HG02571 (cell line): ENCODE results near the gene JAG2.
"Not testable (repeated sequence)": the region's sequence is repeated elsewhere in the genome, so short reads cannot be mapped to it uniquely, and the experiment has no call there.

Source experiments
- ATAC-seq: cut with Tn5 transposase; IDR thresholded peaks from one replicate; pipeline ENCODE4 v1.9.1; 2021; ENCODE audit warnings: mild to moderate bottlenecking, moderate library complexity; ENCODE audit not compliant: unreplicated experiment

JAG2 gene

DNA sequence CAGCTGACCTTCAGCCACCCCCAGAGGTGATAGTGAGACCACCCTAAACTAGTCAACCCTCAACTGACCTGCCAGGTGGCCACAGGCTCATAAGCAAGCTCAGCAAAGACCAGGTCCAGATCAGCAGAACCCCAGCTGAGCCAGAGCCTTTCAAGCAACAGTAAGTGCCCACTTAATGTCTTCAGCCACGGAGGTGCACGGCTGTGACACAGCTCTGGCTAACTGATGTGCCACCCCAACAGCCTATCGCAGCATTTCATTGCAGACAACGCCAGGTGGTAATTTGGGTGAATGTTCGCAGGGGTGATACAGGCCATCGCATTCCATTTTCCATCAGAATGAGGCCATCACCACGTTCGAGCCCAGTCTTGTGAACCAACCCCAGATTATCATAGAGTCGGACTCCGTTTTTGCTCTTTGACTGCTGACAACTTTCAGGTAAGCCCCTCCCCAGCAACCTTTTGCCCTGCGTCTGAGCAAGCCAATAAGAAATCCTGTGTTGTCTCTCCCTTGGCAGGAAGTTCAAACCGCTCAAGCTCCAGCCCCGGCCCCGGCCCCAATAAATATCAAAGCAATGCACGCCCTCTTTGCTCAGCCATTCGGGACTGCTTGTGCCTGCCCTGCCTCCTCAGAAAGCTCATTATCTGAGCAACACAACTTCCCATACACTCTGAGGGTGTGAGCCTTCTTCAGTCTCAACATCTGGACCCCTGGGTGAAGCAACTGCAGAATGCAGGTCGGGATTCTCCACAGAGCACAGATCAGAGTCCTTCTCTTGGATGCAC lies 44.4 kb downstream of the JAG2 start:
- ATAC-seq: no peak

DNA sequence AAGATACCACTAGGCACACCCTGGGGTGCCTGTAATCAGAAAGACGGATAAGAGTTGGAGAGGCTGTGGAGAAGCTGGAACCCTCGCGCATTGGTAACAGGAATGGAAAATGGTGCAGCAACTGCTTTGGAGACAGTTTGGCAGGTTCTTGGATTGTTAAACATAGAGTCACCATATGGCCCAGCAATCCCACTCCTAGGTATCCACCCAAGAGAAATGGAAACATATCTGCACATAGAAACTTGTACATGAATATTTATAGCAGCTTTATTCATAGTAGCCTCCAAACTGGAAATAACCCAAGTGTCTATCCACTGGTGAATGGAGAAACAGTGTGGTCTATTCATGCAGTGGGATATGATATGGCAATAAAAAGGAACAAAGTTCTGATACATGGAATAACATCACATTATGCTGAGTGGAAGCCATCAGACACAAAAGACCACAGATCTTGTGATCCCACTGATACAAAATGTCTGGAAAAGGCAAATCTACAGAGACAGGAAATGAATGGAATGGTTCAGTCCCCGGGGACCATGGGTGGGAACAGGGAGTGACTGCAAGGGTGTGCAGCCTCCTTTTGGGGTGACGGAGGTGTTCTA lies 45.4 kb downstream of the JAG2 start:
- ATAC-seq: no peak

DNA sequence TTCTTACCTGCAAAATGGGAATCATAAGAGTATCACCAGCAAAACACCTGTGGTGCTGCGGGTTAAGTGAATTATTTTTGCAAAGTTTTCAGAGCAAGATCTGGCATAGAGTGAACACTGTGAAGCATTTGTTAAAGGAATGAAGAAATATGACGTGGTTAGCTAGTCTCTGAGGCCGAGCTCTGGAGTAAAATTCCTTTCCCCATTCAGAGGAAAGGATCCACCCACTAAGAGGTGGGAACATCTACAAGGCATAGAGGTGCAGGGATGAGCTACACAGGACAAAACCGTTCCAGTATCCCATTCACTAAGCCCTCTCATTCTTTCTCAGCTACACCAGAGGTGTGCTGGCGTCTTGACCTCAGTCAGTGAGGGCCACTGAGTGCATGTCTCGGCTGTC lies 48.5 kb downstream of the JAG2 start:
- ATAC-seq: no peak

DNA sequence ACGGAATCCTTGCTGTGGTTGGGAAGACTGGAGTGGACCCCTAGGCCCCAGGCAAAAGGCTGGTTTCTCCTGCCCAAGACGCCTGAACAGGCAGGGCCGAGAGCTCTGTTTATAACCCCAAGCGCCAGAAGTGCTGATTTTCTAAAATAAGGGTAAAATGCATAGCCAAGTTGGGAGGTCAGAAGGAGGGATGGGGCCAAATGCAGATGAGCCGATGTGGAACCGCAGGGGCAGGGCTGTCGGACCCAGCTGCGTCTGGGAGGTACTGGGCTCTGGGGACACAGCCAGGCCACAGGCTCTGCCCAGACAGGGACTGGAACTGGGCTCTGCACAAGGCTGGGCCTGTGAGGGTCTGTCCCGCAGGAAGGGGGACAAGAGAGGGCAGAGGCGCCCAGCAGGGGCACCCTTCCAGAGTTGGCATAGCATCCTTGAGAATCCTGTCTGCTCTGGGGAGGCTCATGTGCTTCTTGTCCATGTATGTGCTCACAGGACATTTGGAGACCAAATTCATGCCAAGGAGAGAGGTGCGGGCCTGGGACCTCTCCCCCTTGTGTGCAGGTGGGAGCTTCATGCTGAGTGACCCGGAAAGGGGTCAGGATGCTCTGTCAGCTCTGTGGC lies 49.1 kb downstream of the JAG2 start:
- ATAC-seq: no peak

DNA sequence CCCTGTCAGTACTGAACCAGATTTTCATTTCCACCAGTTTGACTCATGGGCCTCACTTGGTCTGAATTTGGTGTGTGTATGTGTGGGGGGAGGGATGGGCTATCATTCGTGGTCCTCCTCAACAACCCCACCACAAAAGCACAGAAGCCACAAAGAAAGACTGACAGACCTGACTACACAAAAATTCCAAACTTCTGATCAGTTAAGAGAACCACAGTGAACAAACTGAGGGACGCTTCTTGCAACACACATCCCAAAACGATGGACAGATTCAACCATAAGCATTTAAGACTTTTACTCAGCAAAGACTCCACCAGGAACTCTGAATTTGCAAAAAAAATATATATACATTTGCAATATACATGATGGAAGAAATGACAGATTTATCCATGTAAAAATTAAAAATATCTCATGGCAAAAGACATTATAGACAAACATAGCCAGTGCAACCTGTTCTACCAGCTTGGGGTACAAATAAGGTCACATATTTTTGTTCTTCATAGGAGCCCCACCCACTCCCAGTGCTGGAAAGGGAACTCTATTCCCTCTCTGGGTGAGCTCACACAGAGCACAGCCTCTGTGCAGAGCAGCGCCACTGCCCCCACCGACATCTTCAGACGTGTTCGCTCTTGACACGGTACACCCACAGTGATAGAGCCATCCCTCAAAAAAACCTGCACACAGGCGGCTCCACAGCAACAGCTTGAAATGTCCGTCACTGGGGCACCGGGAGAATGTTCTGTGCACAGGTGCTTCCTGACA lies 49.7 kb downstream of the JAG2 start:
- no peak for ATAC-seq

DNA sequence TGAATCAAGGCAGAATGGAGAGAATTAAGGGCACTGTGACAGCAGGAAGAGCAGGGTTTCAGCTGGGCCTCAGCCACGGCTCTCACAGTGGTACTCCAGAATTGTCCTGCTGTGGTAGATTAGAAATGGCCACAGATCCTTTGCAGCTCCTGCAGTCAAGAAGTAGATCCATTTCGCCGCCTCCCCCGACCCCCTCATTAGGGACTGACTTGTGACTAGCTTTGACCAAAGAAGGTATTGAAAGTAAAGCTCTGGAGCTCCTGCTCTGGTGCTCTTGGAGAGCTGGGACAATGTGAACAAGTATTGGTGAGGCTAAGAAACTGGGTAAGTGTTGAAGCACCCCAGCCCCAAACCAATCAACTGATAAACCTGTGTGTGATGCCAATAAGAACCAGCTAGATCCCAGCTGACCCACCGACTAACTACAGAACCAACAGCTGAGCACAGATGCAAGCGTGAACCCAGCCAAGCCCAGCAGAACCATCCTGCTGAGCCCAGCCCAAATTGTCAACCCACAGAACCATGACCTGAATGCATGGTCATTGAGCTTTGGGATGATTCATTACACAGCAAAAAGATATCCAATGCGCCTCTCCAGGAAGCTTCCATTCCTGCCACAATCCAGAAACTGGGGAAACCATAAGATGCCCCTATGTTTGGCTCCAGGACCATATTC lies 50.7 kb downstream of the JAG2 start:
- ATAC-seq: no peak

DNA sequence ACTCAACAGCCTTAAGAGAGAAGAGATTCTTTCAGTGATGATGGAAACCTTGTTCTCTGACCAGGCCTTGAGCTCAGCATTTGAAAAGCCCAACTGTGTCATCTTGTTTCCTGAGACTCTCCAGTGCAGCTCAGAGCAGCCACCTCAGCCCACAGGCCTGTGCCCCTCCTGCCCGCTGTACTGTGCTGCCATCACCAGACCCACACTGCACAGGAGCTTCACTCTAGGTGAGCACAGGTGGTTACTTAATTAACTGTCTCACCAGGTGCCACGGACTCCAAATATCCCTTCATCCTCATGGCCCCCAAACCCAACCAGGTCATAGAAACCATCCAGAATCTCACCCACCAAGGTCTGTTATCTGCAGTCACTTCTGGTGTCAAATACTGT lies 51.3 kb downstream of the JAG2 start:
- ATAC-seq: no peak

DNA sequence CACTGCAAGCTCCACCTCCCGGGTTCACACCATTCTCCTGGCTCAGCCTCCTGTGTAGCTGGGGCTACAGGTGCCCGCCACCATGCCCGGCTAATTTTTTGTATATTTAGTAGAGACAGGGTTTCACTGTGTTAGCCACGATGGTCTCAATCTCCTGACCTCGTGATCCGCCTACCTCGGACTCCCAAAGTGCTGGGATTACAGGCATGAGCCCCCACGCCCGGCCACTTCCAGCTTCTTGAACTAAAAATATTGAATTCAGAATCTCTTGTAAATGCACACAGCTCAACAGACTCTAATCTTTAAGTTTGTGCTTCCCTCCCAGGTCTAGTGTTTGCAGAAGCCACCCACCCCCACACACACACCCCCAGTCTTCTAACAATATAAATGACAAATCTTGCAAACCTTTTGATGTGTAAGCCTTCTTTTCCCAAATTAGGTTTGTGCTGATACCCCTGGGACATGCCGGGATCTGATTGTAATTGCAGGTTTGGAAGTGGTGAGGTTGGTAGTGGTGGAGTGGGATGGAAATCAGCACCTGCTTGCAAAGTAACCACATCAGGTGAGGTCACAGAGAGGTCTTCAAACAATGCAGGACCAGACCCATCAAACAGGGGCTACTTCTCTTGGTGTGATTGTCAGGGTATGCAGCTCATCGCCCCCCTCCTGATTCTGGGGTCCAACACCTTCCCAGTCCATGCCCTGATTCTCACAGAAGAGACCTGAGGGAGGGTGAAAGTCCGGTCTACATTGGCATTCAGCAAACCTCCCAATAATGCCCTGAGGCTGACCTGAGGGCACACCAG lies 51.9 kb downstream of the JAG2 start:
- no peak for ATAC-seq

DNA sequence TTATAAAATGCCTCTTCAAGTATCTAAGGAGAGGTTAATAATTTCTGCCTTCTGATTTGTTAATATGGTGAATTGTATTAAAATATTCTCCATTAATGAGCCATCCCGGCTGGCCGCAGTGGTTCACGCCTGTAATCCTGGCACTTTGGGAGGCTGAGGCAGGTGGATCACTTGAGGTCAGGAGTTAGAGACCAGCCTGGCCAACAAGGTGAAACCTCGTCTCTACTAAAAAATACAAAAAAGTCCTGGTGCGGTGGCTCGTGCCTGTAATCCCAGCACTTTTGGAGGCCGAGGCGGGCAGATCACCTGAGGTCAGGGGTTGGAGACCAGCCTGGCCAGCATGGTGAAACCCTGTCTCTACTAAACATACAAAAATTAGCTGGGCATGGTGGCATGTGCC lies 59.3 kb downstream of the JAG2 start:
- ATAC-seq: not testable (repeated sequence)

DNA sequence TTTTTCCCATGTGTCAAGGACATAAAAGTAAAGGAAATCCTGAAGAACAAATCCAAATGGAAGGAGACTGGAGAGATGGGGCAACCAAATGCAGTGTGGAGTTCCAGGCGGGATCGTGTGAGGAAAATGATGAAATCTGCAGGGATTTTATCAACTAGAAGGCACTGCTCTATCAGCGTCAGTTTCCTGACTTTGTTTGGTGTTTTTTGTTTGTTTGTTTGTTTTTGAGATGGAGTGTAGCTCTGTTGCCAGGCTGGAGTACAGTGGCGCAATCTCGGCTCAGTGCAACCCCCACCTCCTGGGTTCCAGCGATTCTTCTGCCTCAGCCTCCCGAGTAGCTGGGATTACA lies 60.1 kb downstream of the JAG2 start:
- ATAC-seq: no peak

DNA sequence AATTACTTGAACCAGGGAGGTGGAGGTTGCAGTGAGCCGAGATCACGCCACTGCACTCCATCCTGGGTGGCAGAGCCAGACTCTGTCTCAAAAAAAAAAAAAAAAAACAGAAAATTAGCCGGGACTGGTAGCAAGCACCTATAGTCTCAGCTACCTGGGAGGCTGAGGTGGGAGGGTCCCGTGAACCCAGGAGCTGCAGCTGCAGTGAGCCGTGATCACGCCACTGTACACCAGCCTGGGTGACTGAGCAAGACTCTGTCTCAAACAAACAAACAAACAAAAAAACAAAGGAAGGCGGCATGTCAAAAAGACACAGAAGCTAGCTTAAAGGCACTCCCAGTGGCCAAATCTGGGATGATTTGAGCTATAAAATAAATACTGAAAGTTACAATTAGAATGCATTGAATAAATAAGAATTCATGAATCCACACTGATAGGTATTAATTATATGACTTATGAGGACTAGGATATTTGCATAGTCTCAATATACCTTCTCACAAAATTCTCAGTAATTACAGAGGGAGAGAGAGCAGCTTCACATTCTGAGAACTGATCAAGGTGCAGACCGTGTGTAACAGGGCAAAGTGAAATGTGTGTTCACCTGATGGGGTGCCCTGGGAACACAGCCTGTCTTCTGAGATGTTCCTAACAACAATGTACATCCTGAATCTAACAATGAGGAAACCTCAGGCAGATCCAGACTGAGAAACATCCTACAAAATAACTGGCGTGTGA lies 60.6 kb downstream of the JAG2 start:
- no peak for ATAC-seq

DNA sequence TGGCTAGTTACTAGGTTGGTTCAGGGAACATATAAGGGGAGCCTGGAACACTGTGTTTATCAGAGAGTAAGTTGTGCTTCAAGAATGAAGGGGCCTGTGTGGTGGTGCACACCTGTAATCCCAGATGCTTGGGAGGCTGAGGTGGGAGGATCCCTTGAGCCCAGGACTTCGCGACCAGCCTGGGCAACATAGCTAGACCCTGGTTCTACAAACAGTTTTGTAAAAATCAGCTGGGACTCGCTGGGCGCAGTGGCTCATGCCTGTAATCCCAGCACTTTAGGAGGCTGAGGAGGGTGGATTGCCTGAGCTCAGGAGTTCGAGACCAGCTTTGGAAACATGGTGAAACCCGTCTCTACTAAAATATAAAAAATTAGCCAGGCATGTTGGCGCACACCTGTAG lies 61.2 kb downstream of the JAG2 start:
- ATAC-seq: no peak

DNA sequence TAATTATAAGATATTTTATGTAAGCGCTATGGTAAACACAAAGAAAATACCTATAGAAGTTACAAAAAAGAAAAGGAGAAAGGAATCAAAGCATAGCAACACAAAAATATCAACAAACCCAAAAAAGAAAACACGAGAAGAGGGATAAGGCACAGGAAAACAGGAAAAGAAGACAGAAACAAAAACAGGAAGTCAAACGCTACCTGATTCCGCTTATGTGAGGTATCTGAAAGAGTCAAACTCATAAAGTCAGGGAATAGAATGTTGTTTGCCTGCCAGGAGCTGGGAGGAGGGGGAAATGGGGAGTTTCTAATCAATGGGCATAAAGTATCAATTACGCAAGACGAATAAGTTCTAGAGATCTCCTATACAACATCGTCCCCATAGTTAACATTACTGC lies 63.4 kb downstream of the JAG2 start:
- no peak for ATAC-seq

DNA sequence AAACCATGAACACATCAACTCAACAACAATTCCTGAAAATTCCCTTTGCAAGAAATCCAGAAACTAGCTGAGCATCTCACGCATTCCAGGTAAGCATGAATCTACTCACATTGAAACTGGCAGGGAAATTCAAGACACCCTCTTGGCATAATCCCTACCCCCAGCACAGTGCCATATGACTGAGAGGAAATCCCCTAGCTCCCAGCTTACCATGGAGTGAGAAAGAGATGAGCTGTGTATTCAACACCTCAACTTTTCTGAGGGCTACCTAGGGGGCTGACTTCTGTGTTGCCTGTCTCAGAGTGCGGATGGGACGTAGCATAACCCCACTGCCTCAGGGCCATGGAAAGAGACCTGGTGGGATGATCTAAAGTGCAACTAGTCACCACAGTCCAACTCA lies 65.7 kb downstream of the JAG2 start:
- no peak for ATAC-seq

DNA sequence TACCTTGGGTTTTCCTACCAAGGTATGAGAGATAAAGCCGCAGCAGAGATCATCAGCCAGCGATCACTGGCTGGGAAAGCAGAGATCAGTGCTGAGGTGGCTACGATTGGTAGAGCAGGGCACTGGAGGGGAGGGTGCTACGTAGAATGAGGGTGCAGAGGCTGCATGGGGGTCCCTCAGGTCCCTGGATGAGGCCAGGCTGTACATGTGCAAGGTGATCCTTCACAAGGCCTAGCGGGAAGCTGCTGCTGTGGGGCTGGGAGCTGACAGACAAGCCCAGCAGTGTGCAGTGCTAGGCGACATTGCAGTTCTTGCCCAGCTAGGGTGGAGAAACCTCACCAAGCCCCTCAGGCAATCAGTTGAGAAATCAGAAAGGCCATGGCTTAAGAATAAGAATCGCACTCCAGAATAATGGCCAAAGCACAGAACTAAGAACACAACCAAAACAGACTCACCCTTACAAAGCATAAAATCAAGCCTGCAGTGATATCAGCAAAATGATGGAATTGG lies 66.2 kb downstream of the JAG2 start:
- no peak for ATAC-seq

DNA sequence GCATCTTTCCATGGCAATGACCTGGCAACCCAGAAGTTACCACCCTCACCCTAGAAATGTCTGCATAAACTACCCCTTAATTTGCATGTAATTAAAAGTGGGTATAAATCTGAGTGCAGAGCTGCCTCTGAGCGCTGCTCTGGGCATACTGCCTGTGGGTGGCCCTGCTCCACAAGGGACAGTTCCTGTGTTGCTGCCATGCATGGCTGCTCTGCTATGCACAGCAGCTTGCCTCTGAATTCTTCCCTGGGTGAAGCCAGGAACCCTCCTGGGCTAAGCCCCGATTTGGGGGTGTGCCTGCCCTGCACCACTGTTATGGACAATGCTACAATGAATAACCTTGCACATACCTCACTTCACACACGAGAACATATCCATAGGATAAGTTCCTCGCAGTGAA lies 67.7 kb downstream of the JAG2 start:
- no peak for ATAC-seq

DNA sequence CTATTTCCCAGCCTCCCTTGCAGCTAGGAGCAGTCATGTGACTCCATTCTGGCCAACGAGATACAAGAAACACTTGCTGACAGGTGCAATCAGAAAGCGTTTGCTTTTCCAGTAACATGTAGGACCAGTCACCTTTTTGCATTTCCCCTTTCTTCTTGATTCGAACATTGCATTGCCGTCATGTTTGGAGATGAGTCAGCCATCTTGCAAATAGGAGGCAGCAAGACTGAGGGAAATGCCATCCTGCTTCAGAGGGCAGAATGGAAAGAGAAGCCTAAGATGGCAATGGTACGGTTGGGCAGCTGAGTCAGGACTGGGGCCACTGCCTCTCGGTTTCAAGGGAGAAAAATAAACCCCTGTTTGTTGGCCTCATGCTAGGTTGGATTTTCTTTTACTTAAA lies 68.8 kb downstream of the JAG2 start:
- no peak for ATAC-seq

DNA sequence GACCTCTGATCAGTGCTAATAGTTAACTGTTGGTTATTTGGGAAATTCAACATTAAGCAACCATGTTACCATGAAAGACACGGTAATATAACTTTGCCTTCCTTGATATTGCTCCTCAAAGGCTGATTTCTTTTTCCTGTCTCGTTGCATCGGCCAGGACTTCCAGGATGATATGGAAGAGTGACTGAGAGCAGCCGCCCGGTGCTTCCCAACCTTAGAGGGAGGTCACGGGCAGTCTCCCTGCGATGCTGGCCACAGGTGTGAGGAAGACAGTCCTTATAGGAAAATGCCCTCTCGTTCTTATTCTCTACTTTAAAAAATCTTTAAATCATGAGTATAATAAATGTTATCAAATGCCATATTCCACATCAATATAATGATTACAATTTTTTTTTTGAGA lies 70.3 kb downstream of the JAG2 start:
- ATAC-seq: no peak

DNA sequence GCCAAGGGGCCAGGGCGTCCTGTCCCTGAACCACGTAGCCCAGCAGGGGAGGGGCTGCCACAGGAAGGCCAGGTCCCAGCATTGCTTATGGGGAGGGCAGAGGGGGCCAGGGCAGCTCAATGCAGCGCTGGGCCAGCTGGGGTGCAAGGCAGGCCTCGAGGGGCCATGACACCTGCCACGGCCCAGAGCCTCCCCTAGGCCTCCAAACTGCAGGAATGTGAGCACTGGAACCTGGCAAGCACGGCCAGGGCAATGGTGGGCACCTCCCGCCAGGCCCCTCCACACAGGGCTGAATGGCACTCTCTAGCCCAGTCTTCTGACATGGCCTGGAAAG lies 70.8 kb downstream of the JAG2 start:
- no peak for ATAC-seq
